Measurements from ENCODE around the gene ZFP62.
"Not testable (repeated sequence)": the region's sequence is repeated elsewhere in the genome, so short reads cannot be mapped to it uniquely, and the experiment has no call there.

Gene ZFP62

DNA sequence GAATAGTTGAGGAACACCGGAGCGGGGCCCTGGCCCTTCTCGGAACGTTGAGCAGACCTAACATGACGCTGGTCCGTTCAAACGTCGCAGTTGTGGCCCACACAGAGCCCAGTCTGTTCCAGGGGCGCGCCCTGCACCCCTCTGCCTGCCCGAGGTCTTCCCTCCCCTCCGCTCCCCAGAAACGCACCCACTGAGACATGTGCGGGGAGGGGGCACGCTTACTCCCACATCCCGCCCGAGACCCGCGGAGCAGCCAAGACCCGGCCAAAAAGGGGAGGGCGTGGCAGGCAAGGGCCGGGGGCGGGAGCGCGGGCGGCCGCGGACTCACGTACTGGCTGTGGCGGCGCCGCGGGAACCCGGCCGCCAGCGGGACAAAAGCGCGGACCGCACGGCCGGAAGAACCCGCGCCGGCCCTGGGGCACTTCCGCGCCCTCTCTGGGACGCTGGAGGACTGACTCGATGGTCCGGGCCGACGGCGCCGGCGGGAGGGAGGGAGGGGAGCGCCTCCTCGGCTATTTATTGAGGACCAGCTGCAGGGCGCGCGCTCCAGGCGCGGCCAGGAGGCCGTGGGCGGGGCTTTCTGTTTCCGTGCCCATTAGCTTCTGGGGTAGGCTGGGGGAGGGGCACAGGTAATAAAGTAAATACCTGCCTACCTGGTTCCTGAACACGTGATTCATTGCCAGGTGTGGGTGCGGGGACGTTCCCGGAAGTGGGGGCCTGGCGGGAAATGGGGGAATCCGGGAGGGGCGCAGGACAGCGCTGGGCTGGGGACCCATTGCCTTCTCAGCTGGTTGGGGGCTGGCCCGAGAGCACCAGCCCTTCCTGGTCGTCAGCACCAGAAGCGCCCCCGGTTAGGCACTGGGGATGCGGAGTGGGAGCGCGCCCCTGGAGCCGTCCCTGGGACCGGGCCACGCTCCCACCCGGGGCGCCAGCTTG is at the start of gene ZFP62:
ZFP62 (minus strand) TSS at position 390 of the 936 bp plus-strand sequence; CDS start at position 333, 57 bp downstream.
- peak; percentile 97 for DNase-seq (ENCODE audit: low read depth, low spot score)

DNA sequence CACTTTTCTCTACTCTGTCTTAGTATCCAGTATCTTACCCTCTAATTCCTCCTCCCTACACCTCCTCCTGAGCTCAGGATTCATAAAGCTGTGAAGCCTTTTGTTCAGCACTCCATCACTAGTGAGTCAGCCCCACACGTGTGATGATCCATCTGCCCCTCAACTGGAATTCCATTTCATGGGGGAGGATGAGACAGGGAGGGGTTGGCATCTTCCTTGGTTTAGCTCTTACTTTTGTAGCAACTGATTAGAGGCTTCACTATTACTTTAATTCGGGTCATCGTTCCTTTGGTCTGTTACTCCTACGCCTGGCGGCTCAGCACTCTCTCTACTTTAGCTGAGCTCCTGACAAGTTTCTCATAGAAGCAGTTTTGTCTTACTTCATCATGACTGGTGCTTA is 49.7 kb upstream of the ZFP62 start:
- DNase-seq (ENCODE audit: low read depth, low spot score), result no peak

DNA sequence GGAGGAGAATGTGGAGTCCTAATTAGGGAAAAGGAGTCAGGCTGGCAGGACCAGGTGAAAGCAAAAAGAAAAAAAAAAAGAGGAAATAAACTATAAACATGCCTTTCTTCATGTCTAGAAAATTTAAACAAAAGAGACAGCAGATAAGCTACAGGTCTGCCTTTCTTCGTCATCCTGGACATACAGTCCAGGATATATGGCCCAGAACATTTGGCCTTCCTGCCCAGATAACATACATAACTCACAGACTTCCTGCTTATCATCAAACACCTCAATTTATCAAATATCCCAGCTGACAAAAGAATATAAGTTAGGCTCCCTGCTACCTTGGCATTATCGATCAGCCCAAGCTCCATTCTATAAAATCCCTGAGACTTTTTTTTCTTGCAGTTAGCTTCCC is 49.1 kb upstream of the ZFP62 start:
- no peak for DNase-seq (ENCODE audit: low read depth, low spot score)

DNA sequence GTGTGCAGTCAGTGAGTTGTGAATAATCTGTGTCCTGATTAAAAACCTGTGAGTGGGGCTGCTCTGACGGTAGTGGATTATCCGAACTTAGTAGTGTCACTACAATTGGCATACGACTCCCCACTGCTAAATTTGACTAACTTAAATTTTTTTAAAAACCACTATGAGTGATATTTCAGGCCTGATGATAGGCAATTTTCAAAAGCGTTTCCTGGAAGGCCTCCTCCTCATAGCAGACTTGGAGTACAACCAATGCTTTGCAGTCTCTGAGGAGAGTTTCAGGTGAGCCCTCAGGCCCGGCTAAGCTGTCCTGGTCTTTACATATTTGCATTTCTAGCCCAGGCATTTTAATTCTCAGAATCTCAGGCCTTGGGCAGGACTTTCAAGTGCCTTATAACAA is 48.7 kb upstream of the ZFP62 start:
- DNase-seq (ENCODE audit: low read depth, low spot score), result no peak

DNA sequence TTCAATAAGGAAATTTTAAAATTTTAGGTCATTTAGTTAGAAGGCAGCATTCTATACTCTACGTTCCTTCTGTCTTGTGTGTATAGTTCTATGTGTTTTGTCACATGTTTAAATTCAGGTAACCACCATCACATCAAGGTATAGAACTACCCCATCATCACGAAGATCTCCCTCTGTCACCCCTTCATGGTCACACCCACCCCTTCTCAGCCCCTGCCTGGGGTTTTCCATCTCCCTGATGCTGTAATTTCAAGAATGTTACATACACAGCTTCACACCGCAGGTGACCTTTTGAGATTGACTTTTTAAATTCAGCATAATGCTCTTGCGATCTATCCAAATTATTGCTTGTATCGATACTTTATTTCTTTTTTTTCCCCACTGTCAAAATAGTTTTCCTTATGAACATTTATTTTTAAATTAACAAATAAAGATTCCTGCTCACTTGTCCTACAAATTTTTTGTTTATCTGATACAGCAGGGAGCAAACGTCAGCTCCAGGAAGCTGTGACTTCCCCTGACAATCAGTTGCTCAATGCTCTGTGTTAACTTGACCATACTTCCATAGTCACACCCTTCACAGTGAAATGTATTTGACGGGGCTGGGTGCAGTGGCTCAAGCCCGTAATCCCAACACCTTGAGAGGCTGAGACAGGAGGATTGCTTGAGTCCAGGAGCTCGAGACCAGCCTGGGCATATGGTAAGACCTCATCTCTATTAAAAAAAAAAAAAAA is 48.1 kb upstream of the ZFP62 start:
- no peak for DNase-seq (ENCODE audit: low read depth, low spot score)

DNA sequence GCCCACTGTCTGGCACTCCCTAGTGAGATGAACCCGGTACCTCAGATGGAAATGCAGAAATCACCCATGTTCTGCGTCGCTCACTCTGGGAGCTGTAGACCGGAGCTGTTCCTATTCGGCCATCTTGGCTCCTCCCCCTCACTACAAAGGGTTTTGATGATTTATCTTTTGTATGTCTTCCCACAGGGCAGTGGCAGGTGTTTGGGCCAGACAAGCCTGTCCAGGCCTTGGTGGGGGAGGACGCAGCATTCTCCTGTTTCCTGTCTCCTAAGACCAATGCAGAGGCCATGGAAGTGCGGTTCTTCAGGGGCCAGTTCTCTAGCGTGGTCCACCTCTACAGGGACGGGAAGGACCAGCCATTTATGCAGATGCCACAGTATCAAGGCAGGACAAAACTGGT is 47.3 kb upstream of the ZFP62 start:
- no peak for DNase-seq (ENCODE audit: low read depth, low spot score)

DNA sequence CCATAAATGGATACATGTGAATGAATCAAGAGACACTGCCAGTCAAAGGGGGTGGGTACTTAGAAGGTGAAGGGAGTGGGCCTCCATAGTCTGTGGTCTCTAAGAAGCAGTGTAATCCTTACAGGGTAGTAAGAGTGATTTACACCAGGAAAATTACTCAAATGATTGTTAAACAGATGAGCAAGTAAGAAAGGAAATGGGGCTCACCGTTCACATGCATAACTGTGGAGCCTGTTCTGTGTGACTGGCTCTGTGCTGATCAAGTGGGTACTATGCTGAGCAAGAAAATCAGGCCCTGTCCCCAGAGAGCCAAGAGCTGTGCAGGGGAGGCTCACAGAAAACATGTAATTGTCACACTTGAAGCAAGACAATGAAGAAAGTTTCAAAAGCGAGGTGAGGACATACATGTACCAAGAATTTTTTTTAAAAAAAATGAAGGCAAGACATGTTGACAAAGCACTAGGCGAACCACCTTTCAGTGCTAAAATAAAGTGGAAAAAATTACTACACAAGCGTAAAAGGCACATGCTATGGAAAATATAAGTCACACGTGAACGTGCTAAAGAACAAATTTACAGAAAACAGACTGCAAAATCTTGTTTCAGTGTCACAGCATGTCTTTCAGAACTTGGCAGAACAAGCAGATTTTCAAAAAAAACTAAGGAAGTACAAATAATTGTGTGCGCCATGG is 40.4 kb upstream of the ZFP62 start:
- DNase-seq (ENCODE audit: low read depth, low spot score), result no peak

DNA sequence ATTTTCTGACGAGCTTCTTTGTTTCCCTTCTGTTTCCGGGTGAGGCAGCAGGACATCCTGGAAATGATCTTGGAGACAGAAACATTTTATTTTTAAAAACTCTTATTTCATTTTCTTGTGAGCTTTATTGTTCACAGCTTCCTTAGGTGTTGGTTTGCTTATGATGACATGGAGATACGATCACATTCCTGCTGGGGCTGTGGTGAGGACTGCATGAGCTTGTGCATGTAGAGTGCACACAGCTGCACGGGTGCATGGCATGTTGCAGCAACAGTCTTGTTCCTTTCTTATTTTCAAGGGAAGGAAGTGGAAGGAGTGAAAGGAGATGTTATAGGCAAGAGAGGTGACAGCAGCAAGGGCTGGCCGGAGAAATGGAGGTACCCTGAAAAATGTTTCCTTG is 39.1 kb upstream of the ZFP62 start:
- no peak for DNase-seq (ENCODE audit: low read depth, low spot score)

DNA sequence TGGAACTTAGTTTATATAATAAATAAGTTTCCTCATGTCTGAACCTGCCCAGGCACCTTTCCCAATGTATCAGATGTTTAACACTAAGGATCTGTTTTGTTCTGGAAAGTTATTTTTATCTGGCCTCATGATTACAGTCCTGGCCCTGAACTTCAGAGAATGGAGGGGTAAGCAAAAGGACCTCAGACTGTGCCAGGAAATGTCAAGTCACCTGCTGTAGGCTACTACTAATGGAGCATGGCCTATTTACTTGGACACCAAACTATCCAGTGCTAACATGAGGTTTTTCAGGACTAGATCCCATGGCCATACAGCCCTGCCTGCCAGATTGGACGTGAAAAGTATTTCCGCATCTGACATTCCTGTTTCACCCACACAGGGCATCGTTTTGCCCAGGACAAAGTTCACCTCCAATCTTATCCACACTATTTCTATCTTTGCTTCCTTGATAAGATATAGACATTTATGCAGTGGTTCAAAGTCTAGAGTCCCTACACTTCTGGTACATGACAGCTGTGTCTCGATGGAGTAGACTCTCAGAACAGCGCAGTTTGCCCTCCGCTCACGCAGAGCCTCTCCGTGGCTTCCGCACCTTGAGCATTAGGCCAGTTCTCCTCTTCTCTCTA is 37.7 kb upstream of the ZFP62 start, which contains the start of gene BTNL8:
BTNL8 (plus strand) TSS at position 539 of the 626 bp plus-strand sequence. CDS start 152 bp downstream, outside the sequence.
- DNase-seq (ENCODE audit: low read depth, low spot score), result no peak

DNA sequence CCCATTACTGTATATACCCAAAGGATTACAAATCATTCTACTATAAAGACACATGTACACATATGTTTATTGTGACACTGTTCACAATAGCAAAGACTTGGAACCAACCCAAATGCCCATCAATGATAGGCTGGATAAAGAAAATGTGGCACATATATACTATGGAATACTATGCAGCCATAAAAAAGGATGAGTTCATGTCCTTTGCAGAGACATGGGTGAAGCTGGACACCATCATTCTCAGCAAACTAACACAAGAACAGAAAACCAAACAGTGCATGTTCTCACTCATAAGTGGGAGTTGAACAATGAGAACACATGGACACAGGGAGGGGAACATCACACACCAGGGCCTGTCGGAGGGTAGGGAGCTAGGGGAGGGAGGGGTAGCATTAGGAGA is 34.3 kb upstream of the ZFP62 start:
- not testable (repeated sequence) for DNase-seq (ENCODE audit: low read depth, low spot score)

DNA sequence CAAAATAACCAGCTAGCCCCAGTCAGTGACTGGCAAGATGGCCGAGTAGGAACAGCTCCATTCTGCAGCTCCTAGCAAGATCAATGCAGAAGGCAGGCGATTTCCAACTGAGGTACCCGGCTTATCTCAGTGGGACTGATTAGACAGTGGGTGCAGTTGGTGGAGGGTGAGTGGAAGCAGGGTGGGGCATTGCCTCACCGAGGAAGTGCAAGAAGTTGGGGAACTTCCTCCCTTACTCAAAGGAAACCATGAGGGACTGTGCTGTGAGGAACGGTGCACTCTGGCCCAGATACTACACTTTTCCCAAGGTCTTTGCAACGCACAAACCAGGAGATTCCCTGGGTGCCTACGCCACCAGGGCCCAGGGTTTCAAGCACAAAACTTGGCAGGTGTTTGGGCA is 28.3 kb upstream of the ZFP62 start:
- no peak for DNase-seq (ENCODE audit: low read depth, low spot score)

DNA sequence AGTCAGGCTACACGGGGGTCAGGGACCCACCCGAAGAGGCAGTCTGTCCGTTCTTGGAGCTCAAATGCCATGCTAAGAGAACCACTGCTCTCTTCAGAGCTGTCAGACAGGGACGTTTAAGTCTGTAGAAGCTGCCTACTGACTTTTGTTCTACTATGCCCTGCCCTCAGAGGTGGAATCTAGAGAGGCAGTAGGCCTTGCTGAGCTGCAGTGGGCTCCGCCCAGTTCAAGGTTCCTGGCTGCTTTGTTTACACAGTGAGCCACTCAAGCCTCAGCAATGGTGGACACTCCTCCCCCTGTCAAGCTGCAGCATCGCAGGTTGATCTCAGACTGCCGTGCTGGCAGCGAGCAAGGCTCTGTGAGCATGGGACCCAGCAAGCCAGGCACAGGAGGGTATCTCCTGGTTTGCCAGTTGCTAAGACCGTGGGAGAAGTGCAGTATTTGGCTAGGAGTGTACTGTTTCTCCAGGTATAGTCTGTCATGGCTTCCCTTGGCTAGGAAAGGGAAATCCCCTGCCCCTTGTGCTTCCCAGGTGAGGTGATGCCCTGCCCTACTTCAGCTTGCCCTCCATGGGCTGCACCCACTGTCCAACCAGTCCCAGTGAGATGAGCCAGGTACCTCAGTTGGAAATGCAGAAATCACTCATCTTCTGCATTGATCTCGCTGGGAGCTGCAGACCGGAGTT is 24.9 kb upstream of the ZFP62 start:
- DNase-seq (ENCODE audit: low read depth, low spot score), result not testable (repeated sequence)

DNA sequence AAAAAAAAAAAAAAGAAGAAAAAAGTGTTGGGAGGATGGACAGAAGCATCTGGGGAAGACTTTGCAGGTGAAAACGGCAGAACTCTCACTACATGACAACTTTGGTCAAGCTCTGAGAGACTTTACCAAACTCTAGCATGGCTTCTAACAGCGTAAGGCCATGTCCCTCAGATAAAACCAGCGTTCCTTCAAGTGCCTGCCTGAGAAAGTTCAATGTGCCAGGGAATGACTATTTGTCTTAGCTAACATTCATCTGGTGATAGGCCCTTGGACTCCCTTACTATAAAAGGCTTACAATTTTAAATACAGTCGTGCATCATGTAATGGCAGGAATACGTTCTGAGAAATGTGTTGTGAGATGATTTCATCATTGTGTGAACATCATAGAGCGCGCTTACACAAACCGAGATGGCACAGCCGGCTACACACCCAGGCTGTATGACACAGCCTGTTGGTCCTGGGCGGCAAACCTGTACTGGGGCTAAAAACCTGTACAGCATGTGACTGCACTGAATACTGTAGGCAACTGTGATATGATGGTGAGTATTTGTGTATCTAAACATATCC is 14.9 kb upstream of the ZFP62 start:
- no peak for DNase-seq (ENCODE audit: low read depth, low spot score)

DNA sequence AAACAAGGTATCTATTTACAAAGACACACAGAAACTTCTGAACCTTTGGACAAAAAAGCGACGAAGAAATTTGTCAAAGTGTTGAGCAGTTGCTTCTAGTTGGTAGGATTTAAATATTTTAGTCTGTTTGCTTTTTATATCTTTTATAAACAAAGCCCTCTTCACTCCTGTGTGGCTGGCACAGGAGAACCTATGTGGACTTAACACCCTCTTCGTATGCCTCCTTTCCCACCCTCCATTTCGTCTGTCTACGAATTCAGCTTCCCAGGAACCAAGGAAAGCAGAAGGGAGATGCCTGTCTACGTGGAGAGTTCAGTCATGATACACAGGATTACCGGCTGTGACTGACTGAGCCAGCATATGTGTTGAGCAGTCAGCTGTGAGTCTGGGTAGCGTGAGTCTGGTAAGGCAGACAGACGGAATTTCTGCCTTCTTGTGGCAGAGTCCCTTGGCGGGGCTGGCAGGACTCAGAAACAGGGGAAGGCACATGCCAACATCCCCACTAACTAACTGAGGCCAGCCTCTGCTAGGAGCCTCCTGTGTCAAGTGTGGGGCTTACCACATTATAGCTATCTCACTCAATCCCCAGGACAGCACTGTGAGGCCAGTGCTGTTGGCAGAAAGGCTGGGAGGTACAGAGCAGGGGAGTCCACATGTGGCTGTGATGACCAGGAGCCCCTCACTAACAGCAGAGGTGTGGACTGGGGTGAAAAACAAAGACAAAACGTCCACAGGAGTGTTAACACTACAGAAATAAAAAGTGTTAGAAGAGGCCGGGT is 13.9 kb upstream of the ZFP62 start:
- no peak for DNase-seq (ENCODE audit: low read depth, low spot score)

DNA sequence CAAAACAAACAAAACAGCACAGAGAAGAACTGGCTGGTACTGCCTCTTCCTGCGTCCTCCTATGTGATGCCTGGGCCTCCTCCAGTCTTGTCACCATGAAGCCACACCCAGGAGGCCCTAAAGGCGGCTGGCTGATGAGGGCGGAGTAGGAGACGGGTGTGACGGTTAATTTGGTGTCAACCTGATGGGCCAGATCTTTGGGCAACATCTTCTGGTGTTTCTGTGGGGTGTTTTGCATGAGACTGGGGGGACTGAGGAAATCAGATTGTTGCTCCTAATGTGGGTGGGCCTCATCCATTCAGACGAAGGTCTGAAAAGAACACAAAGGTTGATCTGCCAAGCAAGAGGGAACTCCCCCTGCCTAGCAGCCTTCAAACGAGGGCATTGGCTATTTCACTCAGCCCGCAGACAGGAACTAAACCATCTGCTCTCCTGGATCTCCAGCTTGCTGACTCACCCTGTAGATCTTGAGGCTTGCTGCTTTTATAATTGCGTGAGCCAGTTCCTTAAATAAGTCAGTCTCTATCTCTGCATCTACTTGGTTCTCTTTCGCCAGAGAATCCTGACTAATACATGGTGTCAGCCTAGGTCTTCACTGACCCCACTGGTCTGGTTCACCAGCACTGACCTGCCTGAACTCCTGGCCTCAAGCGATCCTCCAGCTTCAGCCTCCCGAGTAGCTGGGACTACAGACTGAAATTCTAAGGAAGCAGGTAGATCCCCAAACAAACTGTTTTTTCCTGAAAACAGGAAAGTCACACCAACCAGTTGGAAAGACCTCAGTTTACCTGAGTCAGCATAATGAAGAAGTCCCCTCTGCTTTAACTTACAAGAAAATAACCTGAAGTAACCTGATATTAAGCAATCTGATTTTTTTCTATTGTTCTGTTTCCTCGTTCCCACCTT is 12.8 kb upstream of the ZFP62 start:
- no peak for DNase-seq (ENCODE audit: low read depth, low spot score)

DNA sequence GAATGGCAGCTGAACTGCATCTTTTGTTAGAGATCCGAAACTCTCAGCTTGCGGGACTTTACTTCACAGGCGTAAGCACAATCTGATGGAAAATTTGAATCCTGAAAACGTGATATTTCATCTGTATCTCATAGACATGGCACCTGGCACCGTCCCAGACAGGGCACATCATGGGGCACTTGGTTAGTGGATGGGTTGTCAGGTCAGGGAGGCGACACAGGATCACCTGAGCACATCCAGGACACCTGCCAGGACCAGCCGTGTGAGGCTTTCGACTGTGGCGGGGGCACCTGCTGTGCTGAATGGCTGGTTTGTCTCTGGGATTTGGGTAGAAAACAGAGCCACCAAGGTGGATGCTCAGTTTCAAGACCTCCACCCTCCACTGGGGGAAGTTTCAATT is 11.3 kb upstream of the ZFP62 start:
- no peak for DNase-seq (ENCODE audit: low read depth, low spot score)

DNA sequence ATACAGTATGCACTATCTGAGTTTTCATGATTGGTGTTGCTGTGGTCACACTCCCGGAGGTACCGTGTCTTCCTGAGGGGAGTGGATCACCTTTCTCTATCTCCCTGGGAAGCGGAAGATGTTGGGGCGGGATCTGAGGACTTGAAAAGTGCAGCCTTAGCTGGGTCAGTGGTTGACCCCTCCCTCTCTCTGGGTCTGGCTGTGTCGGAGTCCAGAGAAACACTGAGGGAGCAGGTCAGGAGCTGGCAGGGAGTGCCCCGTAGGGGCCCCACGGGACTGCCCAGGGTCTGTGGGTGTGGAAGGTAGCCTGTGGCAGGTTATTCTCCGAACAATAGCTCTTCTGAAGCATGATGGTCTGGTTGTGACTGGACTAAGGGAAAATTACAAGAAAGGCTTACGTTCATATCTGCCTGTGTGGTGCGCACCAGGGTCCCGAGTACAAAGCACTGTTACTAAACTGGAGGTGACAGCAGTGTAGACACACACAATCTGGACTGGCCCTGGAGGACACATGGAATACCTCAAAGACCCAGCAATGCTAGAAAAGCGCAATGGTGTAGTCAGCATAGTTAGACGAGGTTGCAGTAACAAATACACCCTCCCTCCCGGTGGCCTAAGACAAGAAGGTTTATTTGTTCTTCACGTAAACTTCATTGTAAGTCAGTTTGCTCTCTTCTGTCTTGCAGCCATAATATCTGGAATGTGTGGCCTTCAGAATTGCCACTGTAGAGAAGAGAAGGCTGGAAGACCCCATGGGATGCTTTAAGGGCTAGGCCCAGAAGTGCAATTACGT is 9.4 kb upstream of the ZFP62 start:
- no peak for DNase-seq (ENCODE audit: low read depth, low spot score)

DNA sequence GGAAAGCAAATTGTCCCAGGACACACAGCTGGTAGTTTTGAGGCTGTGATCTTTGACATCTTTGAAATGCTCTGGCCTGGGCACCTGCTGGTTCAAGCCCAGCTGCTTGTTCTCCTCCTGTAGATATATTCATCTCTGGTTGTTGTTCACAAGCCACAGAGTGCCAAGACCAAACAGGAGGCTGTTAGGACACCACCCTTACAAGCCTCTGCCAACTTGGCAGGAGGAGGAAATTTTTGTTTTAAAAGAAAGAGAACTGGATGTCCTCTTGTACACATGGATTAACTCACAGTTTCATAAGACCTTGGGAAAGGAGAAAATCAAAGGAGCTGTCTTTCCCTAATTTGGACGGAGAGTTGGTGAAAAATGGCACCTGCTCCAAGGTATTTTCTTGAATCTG is 8.5 kb upstream of the ZFP62 start:
- no peak for DNase-seq (ENCODE audit: low read depth, low spot score)

Data from astrocyte of the hippocampus (primary cell).